ENCODE measurements around the gene TASP1.
"Not testable (repeated sequence)": the region's sequence is repeated elsewhere in the genome, so short reads cannot be mapped to it uniquely, and the experiment has no call there.

TASP1 gene

DNA sequence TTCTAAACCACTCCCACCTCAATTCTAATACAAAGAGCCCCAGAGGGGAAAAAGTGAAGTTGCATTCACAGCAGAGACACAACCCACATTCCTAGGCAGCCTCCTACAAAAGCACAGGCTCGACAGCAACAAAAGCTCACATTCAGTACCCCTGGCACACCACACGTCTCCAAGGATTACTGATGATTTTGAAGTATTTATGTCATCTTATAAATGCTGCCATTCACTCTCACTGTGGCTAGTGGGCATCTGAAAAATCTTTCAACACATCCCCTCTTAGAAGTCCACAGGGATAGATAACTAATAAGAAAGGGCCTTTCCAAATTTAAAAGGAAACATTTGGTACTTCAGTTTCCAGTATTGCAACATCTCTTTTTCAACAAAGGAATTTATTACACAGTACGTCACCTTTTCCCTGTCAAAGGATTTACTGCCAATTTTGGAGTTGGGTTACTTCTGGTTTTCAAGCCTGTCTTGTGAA lies 146.7 kb downstream of the TASP1 start:
- DNase-seq = no peak

DNA sequence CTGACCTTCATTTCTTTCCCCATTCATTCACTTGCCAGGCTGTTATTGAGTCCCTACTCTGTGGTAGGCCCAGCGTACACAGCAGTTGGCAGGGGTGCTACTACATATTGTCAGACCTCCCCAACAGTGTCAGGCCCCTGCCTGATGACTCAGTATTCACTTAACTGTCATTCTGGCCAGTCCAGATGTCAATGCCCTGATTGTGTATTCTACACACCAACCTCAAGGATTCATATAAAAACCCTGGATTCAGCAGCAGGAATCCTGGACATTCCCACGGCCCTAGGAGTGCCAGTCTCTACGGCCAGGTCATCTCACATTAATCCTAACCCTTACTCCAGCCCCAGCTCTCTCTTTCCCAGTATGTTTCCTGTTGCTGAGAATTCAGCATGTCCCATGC lies 151.5 kb downstream of the TASP1 start:
- DNase-seq = no peak

DNA sequence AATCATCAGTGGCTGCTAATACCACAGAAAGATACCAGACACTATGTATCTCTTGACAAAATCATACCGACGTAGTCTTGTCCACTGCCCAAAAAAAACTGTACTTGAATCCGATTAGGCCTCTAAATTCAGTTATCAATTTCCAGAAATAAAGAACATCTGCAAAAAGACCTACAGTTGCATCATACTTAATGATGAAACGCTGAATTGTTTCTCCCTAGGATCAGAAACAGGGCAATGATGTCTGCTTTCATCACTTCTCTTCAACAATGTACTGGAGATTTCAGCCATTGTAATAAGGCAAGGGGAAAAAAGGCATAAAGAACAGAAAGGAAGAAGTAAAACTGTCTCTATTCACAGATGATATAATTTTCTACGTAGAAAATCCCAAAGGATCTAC lies 152.0 kb downstream of the TASP1 start:
- DNase-seq = no peak

DNA sequence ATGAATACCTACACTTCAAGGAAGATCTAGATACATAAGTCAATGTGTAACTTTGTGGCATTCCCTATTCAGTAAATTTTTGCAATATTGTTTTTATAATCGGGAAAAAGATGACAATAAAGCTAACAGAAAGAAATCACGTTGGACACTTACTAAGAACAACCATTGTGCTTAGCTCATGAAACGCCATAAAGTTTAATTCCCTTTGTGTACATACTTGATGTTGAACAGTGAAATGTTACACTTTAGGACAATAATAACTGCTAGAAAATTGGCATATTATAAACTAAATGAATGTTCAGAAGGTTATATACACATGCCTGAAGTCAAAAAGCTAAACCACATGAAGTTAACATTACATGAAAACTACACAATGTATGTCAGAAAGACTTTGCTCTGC lies 153.2 kb downstream of the TASP1 start:
- no peak for DNase-seq

DNA sequence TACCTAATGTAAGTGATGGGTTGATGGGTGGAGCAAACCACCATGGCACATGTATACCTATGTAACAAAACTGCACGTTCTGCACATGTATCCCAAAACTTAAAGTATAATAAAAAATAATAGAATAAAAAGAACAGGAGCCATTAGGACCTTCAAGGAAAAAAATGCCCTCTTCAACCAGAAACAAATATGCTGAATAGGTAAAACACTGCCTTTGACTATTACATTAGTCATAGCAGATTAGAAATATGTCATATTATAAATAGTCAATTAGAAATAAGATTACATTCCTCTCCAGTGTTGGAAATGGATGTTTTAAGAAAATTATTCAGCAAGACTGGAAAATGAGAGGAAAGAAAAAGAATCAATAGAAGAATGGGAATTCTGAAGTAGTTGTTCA lies 153.7 kb downstream of the TASP1 start:
- DNase-seq = not testable (repeated sequence)

DNA sequence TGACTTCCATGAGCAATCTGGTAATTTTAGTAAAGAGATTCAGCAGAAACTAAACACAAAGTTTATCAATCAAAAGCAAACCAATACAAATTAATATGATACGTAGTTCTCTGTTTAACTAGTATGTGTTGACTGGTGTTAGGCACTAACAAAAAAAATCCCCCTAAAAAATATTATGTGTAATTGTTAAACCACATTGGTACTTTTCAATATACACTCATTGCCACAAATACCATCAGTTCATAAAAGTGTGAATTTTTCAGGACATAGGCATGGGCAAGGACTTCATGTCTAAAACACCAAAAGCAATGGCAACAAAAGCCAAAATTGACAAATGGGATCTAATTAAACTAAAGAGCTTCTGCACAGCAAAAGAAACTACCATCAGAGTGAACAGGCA lies 155.3 kb downstream of the TASP1 start:
- not testable (repeated sequence) for DNase-seq

DNA sequence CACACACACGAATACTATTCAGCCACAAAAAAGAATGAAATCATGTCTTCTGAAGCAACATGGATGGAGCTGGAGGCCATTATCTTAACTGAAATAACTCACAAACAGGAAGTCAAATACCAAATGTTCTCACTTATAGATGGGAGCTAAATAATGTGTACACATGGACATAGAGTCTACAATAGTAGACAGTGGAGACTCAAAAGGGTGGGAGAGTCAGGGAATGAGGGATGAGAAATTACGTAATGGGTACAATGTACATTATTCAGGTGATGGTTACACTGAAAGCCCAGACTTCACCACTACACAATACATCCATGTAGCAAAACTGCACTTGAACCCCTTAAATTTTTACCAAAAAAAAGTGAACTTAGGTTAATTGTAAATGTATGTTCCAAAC lies 160.4 kb downstream of the TASP1 start:
- DNase-seq = no peak

DNA sequence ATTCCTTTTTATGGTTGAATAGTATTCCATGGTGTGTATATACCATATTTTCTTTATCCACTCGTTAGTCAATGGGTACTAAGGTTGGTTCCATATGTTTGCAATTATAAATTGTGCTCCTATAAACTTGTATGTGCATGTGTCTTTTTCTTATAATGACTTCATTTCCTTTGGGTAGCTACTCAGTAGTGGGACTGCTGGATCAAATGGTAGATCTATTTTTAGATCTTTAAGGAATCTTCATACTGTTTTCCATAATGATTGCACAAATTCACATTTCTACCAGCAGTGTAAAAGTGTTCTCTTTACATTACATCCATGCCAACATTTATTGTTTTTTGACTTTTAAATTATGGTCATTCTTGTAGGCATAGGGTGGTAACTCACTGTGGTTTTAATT lies 164.3 kb downstream of the TASP1 start:
- no peak for DNase-seq

DNA sequence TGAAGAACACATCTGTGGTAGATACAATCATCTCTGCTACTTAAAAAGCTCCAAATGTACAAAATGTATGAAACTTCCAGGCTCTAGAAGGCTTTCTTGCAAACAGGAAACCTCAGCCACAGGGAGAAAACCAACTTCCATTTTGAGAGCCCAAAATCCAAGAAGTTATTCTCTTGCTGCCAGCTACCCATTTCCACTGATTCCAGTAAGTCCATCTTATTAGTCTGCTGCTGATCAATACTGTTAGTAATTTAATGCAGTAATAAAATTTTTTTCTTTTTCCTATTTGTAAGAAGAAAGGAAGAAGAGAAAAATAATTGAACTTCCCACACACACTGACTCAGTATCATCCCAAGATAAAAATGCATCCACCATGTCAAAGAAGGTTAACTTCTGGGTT lies 169.5 kb downstream of the TASP1 start:
- no peak for DNase-seq

DNA sequence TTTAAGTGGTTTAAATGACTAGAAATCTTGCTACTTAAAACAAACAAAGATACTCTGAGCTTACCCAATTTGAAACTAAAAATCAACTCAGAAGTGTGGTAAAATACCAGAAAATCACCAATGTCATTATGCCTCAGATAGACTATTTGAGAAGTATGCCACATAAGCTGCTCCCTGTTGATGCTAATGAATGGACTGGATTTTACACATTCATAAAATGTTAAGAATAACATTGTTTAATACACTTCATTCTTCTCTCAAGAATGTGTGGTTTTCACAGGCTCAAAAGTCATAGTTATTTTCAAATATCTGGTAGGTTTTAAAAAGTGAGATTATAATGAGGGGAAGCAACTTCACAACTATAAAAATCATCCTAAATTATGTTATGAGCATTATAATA lies 170.6 kb downstream of the TASP1 start:
- no peak for DNase-seq

DNA sequence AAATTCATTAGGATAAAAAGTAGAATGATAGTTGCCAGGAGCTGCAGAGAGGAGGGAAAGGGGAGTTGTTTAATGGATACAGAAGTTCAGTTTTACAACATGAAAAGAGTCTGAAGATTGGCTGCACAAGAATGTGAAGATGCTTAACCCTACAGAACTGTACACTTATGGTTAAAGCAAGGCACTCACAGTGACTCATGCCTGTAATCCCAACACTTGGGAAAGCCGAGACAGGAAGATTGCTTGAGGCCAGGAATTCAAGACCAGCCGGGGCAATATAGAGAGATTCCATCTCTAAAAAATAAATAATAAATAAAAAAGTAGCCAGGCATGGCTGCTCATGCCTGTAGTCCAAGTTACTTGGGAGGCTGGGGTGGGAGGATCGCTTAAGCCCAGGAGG lies 174.0 kb downstream of the TASP1 start:
- no peak for DNase-seq

DNA sequence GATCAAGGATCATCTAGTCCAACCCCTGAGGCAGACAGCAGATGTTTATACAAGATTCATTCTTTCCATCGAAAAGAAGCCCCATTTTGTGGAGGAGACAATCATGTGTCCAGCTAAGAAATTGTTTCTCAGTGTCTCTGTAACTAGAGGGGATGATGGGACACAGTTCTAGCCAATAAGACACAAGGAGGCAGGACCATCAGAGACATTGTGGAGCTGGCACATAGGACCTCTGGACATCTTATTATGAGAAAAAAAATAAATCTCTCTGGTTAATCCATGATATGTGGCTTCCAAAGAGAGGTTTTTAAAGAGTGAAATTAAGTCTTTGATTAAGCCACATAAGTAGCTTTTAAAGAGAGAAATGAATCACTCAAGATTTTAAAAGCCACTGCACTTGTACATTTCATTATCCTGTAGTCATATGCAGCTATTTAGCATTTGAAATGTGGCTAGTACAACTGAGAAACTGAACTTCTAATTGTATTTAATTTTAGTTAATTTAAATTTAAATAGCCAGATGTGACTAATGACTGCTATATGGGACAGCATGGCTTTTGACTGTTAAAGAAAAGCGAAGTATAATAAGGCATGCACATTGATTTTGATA lies 176.8 kb downstream of the TASP1 start:
- no peak for DNase-seq

DNA sequence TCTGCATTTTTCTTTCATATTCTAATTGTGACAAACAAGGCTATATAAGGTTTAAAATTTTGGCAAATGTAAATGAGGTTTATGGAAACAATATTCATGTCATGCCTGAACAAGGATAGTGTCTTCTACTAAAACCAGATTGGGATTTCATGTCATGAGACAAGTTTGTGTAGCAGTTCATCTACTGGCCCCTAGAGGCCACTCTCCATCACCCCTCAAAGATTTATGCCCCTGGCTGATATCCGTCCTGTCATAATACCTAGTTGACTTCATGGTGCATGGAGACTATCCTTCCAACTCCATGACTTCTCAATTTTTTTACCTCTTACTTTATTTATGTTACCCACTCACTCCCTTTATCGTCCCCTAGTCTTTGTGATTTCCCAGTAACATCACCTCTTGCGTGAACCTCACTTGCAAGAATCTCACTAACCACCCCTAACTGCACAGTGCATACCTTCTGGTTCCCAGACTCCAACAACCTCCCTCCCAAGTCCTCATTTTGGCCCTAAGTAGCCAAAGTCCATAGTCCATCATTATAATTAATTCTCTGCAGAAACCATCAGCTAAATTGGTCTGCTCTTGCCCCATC lies 179.8 kb downstream of the TASP1 start:
- peak; percentile 0 to 36 for DNase-seq

DNA sequence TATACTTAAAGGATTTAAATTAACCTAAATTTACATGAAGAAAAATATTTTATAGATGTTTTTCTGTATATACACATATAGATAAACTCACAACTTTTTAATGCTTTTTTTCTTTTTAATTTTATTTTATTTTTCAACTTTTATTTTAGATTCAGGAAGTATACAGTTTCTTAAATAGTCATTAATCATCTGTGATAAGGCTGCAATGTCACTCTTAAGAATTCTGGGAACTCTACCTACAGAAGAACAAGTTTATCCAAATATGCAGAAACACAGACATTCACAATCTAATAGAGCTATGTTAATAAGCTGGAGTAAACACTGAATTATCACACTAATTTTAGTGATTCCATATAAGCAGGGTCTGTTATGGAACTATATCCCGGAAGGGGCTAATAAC lies 181.2 kb downstream of the TASP1 start:
- DNase-seq = no peak

DNA sequence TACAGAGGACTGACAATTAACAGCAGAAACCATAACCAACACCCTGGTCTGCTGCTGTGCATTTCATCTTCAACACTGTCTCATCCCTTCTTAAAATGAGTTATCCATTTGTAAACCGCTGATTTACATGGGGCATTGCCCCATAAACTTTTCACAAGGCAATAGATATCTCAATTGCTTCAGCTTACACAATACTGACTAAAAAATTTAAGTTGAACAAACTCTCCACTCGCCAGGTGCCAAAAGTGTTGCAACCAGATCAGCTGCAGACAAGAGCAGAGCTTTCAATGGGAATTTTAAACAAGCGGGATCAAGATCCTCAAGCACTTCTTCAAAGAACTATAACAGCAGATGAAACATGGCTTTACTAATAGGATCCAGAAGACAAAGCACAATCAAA lies 183.0 kb downstream of the TASP1 start:
- DNase-seq = no peak

DNA sequence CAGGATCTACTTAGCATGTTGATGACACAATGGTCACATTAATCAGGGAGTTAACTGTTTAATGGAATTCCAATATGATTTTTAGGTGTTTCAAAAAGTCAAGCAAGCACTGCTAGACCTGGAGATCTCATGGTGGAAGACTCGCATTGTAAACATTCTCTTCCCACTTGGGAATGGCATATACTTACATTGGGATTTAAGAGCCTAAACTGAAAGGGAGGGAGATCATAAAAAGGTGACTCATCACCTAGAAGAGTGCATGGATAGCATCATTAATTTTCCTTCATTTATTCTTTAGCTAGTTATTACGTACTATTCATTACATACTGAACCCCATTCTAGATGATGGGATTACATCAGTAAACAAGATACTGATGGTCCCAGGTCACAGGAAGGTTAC lies 185.4 kb downstream of the TASP1 start:
- no peak for DNase-seq

DNA sequence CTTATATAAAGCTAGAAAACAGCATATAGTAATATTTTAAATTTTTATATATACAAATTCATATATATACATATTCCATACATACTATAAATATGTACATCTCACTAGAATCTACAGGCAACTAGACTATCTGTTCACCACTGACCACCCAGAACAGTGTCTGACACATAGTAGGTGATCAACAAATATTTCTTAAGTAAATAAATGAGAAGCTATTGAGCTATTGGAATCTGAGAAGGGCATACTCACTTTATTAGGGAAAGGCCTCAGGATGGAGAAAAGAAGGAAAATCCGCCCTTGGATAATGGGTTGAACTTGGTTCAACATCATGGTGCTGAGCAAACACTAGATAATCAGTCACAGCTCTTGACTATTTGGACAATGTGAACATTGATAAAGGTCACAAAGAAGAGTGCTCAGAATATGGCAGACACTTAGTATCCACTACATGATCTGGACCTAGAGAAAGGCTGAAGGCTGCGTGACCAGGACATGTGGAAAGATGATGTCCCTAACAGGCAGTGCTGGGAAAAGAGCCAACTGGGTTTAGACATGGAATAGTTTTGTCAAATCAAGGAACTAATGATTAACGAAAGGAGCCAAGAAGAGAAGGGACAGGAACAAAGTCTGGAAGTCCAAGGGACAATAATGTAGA lies 186.1 kb downstream of the TASP1 start:
- no peak for DNase-seq

DNA sequence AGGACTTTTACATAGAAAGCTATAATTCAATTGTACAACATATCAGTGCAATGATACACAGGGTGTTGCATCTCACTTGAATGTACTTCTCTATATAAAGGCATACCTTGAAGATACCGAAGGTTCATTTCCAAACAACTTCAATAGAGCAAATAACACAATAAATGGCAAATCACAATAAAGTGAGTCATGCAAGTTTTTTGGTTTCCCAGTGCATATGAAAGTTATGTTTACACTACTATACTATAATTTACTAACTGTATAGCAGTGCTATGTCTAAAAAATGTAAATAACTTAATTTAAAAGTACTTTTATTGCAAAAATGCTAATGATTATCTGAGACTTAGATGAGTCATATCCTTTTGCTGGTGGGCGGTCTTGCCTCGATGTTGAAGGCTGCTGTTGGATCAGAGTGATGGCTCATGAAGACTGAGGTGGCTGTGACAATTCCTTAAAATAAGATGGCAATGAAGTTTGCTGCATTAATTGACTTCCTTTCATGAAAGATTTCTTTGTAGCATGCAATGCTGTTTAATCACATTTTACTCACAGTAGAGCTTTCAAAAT lies 188.8 kb downstream of the TASP1 start:
- no peak for DNase-seq

DNA sequence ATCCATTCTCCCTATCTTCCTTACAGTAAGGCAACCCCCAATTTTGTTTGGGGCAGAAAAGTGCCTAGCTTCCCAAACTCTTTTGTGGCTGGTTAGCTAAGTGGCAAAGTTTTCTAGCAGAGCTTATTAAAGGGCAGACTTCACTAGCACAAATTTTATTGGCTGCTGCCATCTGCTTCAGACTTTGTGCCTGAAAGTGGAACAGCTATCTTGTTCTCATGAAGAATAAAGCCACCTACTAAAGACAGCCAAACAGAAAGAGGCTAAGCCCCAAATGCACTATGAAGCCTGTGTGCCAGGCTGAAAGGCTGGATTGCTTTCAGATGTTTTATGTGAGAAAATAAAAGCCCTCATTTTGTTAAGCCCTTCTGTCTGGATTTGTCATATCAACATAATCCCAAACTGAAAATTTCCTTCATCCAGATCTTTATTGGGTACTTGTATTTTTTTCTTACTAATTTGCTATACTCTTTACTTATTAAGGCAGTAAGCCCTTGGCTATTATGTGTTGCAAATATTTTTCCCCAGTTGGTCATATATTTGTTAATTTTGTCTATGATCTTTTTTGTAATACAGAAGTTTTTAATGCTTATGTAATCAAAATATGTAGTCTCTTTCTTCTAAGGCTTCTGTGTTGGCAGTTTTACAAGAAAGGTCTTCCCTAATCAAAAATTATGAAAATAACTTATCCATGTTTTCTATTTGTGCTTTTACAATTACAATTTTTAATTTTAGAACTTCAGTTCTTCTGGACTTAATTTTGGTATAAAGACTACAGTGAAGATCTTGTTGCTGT lies 191.1 kb downstream of the TASP1 start:
- no peak for DNase-seq

DNA sequence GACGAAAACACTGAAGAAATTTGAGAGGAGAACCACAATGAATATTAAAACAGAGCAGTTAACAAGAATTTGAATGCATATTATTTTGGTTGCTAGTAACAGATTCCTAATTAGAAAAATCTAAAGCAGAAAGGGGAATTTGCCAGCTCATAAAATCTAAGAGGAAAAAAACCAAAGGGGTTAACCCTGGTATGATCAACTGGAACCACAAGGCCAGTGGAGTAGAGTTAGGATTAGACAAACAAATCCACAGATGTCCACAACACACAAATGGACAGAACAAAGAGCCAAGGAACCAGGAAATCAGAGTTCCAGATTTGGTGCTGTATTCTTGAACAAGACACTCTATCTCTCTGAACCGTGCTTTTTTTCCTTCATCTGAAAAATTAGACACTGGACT lies 195.0 kb downstream of the TASP1 start:
- DNase-seq = no peak

DNA sequence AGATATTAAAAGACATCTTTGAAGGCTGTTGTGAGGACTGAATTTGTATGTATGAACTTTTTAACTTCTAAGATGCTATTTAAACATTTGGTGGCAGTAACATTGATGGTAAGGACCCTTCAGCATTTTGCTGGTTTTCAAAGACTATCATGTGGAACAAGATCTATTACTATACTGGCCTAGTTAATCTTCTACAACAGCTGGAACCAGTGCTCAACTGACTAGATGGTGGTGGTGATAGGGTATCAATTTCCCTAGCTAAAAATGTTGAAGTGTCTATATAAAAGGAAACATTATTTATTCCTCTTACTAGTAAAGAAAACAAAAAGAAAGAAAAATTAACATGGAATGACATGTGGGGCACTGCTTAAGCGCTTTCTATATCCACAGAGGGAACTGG lies 195.7 kb downstream of the TASP1 start:
- no peak for DNase-seq

DNA sequence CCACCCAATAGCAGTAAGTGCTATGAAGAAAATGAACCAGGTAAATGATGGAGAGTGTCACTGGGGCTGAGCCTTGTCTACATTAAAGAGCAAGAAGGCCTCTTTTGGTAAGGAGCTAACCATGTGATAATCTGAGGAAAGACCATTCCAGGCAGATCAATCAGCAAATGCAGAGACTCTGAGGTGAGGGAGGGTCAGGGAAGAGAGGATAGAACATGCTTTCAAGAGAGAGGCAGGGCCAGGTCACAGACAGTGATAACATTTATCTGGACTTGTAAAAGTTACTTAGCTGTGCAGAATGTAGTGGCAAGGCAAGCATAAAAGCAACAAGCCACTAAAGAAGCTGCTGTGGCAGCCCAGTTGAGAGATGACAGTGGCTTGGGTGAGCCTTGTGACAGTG lies 197.3 kb downstream of the TASP1 start:
- DNase-seq = no peak

DNA sequence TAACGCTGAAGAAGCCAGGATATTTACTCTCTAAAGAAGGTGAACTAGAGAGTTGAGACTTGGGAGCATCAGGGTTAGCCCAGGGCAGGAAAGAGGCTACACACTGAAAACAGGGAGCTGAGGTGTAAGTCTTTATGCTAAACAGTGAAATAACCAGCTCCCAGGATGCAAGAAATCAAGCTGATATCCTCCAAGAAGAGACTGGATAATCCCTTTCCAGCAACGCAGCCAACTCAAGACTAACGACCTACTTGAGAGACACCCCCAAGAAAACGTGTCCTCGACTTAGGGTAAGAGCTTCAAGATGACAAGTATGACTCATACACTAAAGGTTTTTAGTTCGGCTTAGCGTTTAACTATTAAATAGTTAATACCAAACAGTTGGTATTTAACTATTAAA lies 202.2 kb downstream of the TASP1 start:
- no peak for DNase-seq

DNA sequence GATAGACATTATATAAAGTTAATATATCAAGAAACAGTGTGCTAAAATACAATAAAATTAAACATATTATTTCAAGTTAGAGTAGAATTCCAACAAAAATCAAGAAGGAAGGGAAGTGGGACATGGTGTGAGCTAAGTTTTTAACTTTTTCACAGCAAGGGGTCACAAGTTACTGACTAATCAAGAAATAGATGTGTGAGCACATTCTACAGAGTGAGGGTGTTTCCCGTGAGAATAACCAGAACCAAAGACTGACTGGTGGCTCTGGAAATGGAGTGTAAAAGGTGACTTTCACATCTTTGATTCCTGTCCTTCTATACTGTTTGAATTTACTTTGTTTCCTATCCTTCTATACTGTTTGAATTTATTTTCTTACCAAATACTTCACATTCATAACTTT lies 206.6 kb downstream of the TASP1 start:
- no peak for DNase-seq
